ENCODE data around the gene SF3A2. TPM values are rescaled to one million over a fixed set of nuclear protein-coding genes. Genes with fewer than 3 reads are reported as not detected.

SF3A2 gene
- polyA plus RNA-seq, 1 donor from 2014 or later: 14.4 TPM

DNA sequence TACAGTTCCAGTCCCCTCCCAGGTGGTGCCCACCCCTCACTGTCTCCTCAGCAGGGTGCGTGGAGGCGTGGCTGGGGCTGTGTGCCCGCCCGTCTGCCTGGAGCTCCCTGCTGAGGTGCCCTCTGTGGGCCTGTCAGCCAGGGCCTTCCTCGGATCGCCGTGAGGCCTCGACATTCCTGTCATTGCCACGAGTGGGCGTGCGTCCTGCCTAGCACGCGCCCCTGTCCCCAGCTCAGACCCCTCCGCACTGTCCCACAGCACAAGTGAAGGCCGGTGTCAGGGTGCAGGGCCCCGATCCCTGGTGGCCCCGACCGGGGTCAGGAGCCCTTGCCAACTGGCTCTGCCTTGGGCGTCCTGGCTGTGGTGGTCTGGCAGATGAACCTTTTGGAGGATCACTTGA, 40.7 kb upstream of the SF3A2 start:
- no peak overlapping the region for H3K27ac ChIP-seq (ENCODE audit: low read length)
- no peak overlapping the region for H3K4me2 ChIP-seq (ENCODE audit: low read length)
- no peaks in the 10 kb centered on the region for H3F3A ChIP-seq (ENCODE audit: insufficient read depth, low read length, poor library complexity, severe bottlenecking)
- no peaks in the 10 kb centered on the region for H3K9me2 ChIP-seq (ENCODE audit: insufficient read depth, low read length)
- no peak overlapping the region for H3K4me3 ChIP-seq (ENCODE audit: low read length)
- H4K20me1 ChIP-seq (ENCODE audit: insufficient read depth): no peaks in the 10 kb centered on the region
- no peaks in the 10 kb centered on the region for H3K9me3 ChIP-seq (ENCODE audit: low read length)
- TF ChIP-seq POLR2AphosphoS5 (IDR thresholded peaks at IDR 0.05): no peak
- no peak for TF ChIP-seq MXI1 (conservative IDR thresholded peaks at IDR 0.05; ENCODE audit: poor library complexity, severe bottlenecking)
- TF ChIP-seq, protein P1, sequence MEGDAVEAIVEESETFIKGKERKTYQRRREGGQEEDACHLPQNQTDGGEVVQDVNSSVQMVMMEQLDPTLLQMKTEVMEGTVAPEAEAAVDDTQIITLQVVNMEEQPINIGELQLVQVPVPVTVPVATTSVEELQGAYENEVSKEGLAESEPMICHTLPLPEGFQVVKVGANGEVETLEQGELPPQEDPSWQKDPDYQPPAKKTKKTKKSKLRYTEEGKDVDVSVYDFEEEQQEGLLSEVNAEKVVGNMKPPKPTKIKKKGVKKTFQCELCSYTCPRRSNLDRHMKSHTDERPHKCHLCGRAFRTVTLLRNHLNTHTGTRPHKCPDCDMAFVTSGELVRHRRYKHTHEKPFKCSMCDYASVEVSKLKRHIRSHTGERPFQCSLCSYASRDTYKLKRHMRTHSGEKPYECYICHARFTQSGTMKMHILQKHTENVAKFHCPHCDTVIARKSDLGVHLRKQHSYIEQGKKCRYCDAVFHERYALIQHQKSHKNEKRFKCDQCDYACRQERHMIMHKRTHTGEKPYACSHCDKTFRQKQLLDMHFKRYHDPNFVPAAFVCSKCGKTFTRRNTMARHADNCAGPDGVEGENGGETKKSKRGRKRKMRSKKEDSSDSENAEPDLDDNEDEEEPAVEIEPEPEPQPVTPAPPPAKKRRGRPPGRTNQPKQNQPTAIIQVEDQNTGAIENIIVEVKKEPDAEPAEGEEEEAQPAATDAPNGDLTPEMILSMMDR (IDR thresholded peaks at IDR 0.05; ENCODE audit: poor library complexity, severe bottlenecking): no peak
- no peak for TF ChIP-seq EP300 (conservative IDR thresholded peaks at IDR 0.05; ENCODE audit: poor library complexity, severe bottlenecking)
- TF ChIP-seq EZH2 (IDR thresholded peaks at IDR 0.05; ENCODE audit: borderline replicate concordance, insufficient read depth, low read length, poor library complexity, severe bottlenecking): no peak
- TF ChIP-seq, protein P2, sequence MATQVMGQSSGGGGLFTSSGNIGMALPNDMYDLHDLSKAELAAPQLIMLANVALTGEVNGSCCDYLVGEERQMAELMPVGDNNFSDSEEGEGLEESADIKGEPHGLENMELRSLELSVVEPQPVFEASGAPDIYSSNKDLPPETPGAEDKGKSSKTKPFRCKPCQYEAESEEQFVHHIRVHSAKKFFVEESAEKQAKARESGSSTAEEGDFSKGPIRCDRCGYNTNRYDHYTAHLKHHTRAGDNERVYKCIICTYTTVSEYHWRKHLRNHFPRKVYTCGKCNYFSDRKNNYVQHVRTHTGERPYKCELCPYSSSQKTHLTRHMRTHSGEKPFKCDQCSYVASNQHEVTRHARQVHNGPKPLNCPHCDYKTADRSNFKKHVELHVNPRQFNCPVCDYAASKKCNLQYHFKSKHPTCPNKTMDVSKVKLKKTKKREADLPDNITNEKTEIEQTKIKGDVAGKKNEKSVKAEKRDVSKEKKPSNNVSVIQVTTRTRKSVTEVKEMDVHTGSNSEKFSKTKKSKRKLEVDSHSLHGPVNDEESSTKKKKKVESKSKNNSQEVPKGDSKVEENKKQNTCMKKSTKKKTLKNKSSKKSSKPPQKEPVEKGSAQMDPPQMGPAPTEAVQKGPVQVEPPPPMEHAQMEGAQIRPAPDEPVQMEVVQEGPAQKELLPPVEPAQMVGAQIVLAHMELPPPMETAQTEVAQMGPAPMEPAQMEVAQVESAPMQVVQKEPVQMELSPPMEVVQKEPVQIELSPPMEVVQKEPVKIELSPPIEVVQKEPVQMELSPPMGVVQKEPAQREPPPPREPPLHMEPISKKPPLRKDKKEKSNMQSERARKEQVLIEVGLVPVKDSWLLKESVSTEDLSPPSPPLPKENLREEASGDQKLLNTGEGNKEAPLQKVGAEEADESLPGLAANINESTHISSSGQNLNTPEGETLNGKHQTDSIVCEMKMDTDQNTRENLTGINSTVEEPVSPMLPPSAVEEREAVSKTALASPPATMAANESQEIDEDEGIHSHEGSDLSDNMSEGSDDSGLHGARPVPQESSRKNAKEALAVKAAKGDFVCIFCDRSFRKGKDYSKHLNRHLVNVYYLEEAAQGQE (IDR thresholded peaks at IDR 0.05; ENCODE audit: borderline replicate concordance): no peak
- TF ChIP-seq SMC3 (conservative IDR thresholded peaks at IDR 0.05; ENCODE audit: poor library complexity): no peak
- TF ChIP-seq RAD21 (conservative IDR thresholded peaks at IDR 0.05): no peak
- TF ChIP-seq TAF1 (IDR thresholded peaks at IDR 0.05; ENCODE audit: low read depth): no peak
- no peaks in the 10 kb centered on the region for H3K27me3 ChIP-seq (ENCODE audit: insufficient read depth, low read depth, low read length)
- H3K36me3 ChIP-seq (ENCODE audit: insufficient read depth, low read length): no peaks in the 10 kb centered on the region
- H2AFZ ChIP-seq (ENCODE audit: low read depth, low read length): no peak overlapping the region
- H3K9ac ChIP-seq (ENCODE audit: low read length): no peak overlapping the region
- H3K79me2 ChIP-seq (replicated peaks; ENCODE audit: insufficient read depth, low read length): peaks cover 3% of the 10 kb centered on the region

DNA sequence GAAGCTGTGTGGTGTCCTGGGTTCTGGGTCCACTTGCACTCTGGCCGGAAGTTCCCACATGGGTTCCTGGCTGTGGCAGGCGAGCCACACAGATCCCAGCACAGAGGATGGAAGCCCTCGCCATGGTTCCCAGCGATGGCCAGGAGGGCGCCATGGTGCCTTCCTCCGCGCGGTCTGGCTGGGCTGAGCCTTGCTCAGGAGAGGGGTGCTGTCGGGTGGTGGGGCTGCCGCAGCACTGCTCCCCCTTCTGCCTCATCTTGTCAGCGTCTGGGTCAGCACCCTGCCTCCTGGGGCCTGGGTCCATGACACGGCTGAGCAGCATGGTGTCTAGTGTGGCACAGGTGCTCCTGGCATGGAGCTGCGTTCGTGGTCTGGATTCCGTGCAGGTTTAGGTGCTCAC, 39.4 kb upstream of the SF3A2 start:
- H3K27ac ChIP-seq (ENCODE audit: low read length): no peak overlapping the region
- no peaks in the 10 kb centered on the region for H3K9me3 ChIP-seq (ENCODE audit: low read length)
- no peaks in the 10 kb centered on the region for H3K9me2 ChIP-seq (ENCODE audit: insufficient read depth, low read length)
- no peaks in the 10 kb centered on the region for H3F3A ChIP-seq (ENCODE audit: insufficient read depth, low read length, poor library complexity, severe bottlenecking)
- no peaks in the 10 kb centered on the region for H3K27me3 ChIP-seq (ENCODE audit: insufficient read depth, low read depth, low read length)
- no peaks in the 10 kb centered on the region for H3K36me3 ChIP-seq (ENCODE audit: insufficient read depth, low read length)
- no peak for TF ChIP-seq RAD21 (conservative IDR thresholded peaks at IDR 0.05)
- TF ChIP-seq SMC3 (conservative IDR thresholded peaks at IDR 0.05; ENCODE audit: poor library complexity): no peak
- TF ChIP-seq, protein P2 (IDR thresholded peaks at IDR 0.05; ENCODE audit: borderline replicate concordance): no peak
- TF ChIP-seq, protein P1 (IDR thresholded peaks at IDR 0.05; ENCODE audit: poor library complexity, severe bottlenecking): no peak
- no peak for TF ChIP-seq MXI1 (conservative IDR thresholded peaks at IDR 0.05; ENCODE audit: poor library complexity, severe bottlenecking)
- TF ChIP-seq EZH2 (IDR thresholded peaks at IDR 0.05; ENCODE audit: borderline replicate concordance, insufficient read depth, low read length, poor library complexity, severe bottlenecking): no peak
- no peak for TF ChIP-seq POLR2AphosphoS5 (IDR thresholded peaks at IDR 0.05)
- no peak for TF ChIP-seq EP300 (conservative IDR thresholded peaks at IDR 0.05; ENCODE audit: poor library complexity, severe bottlenecking)
- TF ChIP-seq TAF1 (IDR thresholded peaks at IDR 0.05; ENCODE audit: low read depth): no peak
- no peak overlapping the region for H3K4me2 ChIP-seq (ENCODE audit: low read length)
- H3K4me3 ChIP-seq (ENCODE audit: low read length): no peak overlapping the region
- no peak overlapping the region for H2AFZ ChIP-seq (ENCODE audit: low read depth, low read length)
- no peak overlapping the region for H3K9ac ChIP-seq (ENCODE audit: low read length)
- no peaks in the 10 kb centered on the region for H4K20me1 ChIP-seq (ENCODE audit: insufficient read depth)
- H3K79me2 ChIP-seq (replicated peaks; ENCODE audit: insufficient read depth, low read length): peaks cover 3% of the 10 kb centered on the region

All from neural cell (in vitro differentiated cells).